Endothelial cell of umbilical vein (primary cell): ENCODE results near the gene LACTBL1.

ENCODE experiments used
- FOS ChIP-seq: IDR thresholded peaks from 2 replicates; pipeline ENCODE4 v1.6.1; 2011; ENCODE audit warnings: mild to moderate bottlenecking, low read length, moderate library complexity, borderline replicate concordance; ENCODE audit not compliant: insufficient read depth
- GATA2 ChIP-seq: IDR thresholded peaks from 2 replicates; pipeline ENCODE4 v1.7.0; 2011; ENCODE audit warnings: low read depth, mild to moderate bottlenecking, moderate library complexity, mixed read lengths, low read length; ENCODE audit not compliant: insufficient read length, insufficient read depth
- TF ChIP-seq, protein P1 (sequence below), 2 donors: IDR thresholded peaks; 1 replicate in 1 of 2; 2 replicates in 1 of 2; pipeline ENCODE4 v1.5.1; 2011; ENCODE audit warnings: low read length in 2 of 2, mild to moderate bottlenecking in 2 of 2, moderate library complexity in 2 of 2, control low read depth in 1 of 2, inconsistent platforms in 1 of 2, low read depth in 1 of 2; ENCODE audit not compliant: insufficient read depth in 1 of 2; ENCODE audit errors: extremely low read depth in 1 of 2

DNA sequence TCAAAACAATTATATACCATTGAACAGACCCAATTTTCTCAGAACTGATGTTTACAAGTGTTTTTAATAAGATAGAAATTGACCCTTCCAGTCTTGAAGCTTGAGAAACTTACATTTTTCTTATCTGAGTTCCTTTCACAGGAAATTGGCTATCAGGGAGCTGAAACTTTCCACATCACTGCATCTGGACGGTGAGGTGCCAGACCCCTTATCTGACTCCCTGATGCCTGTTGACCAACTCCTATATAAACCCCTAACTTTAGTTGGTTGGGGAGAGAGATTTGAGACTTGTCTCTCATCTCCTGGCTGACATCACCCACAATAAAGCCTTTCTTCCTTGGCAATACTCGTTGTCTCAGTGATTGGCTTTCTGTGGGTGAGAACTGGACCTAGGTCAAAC, 31.4 kb downstream of the LACTBL1 start:
- TF ChIP-seq, protein P1, sequence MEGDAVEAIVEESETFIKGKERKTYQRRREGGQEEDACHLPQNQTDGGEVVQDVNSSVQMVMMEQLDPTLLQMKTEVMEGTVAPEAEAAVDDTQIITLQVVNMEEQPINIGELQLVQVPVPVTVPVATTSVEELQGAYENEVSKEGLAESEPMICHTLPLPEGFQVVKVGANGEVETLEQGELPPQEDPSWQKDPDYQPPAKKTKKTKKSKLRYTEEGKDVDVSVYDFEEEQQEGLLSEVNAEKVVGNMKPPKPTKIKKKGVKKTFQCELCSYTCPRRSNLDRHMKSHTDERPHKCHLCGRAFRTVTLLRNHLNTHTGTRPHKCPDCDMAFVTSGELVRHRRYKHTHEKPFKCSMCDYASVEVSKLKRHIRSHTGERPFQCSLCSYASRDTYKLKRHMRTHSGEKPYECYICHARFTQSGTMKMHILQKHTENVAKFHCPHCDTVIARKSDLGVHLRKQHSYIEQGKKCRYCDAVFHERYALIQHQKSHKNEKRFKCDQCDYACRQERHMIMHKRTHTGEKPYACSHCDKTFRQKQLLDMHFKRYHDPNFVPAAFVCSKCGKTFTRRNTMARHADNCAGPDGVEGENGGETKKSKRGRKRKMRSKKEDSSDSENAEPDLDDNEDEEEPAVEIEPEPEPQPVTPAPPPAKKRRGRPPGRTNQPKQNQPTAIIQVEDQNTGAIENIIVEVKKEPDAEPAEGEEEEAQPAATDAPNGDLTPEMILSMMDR (IDR thresholded peaks at IDR 0.05; ENCODE audit: extremely low read depth in 1 of 2, insufficient read depth in 1 of 2, low read depth in 1 of 2, low read length in 2 of 2), result no peak
- TF ChIP-seq FOS (no peak), GATA2 (no peak)
